Prostate gland (tissue), 2 donors: ENCODE results near the gene ZNF200. TPM values are rescaled to one million over a fixed set of nuclear protein-coding genes. Genes with fewer than 3 reads are reported as not detected.

Experiments used
- DNase-seq: peaks from one replicate; pipeline ENCODE4 v3.0.0-alpha.2; 2019; ENCODE audit warnings: low spot score
- H3K27ac ChIP-seq, 2 donors: fragments of 200-600 bp; sonication (generic); 2 replicates each; pipeline ENCODE4 v1.5.1; 2017 to 2019
- H3K27me3 ChIP-seq: fragments of 200-600 bp; sonication (generic); replicated peaks from 2 replicates; pipeline ENCODE4 v1.5.1; 2019; ENCODE audit not compliant: insufficient read depth
- H3K36me3 ChIP-seq, 2 donors: fragments of 200-600 bp; sonication (generic); 1 replicate in 1 of 2; 2 replicates in 1 of 2; pipeline versions ENCODE4 v1.5.1 to v1.8.1; 2017 to 2019
- H3K4me1 ChIP-seq: fragments of 200-600 bp; sonication (generic); replicated peaks from 2 replicates; pipeline ENCODE4 v1.5.1; 2019
- H3K4me3 ChIP-seq, 2 donors: fragments of 200-600 bp; sonication (generic); 2 replicates each; pipeline ENCODE4 v1.5.1; 2017 to 2019
- H3K9me3 ChIP-seq: fragments of 200-600 bp; sonication (generic); 2 replicates; pipeline ENCODE4 v1.5.1; 2017
- POLR2A ChIP-seq: fragments of 450-650 bp; IDR thresholded peaks from one replicate; pipeline ENCODE4 v1.6.1; 2016; ENCODE audit warnings: antibody characterized with exemption, mild to moderate bottlenecking
- POLR2AphosphoS5 ChIP-seq: sonication (generic); formaldehyde crosslinking; IDR thresholded peaks from one replicate; pipeline ENCODE4 v1.6.1; 2017; ENCODE audit warnings: antibody characterized with exemption
- WGBS: methylation state at CpG from one replicate; pipeline ENCODE4 v1.1.5; 2018; 5-methylcytosine and 5-hydroxymethylcytosine counted together
- intact Hi-C: fragments of 100-400 bp; cut with DNase I; formaldehyde crosslinking; loops from one replicate; pipeline ENCODE4 v1.14.2; 2022
- total RNA-seq, 2 donors: library from RNA; depleted of rRNA; stranded (reverse); fragments of >200 nt; gene quantifications; one replicate each; pipeline ENCODE4 v1.1.0, GENCODE V29; 2016
- TF ChIP-seq, protein P1 (sequence below), 4 experiments: fragments of 200-600 bp in 2 of 4; fragments of 450-650 bp in 2 of 4; sonication (generic) in 2 of 4; IDR thresholded peaks; 1 replicate in 3 of 4; 2 replicates in 1 of 4; pipeline ENCODE4 v1.5.1; 2016 to 2019; ENCODE audit warnings: antibody characterized with exemption in 4 of 4, mild to moderate bottlenecking in 2 of 4, moderate library complexity in 2 of 4

The ZNF200 gene
- total RNA-seq, 2 donors from 2014 or later: 8.2 to 18.6 TPM

- Histone ChIP-seq H3K9me3 (no peaks in the 10 kb centered on the region), H3K36me3 (no peaks in the 10 kb centered on the region), H3K4me3 (no peak overlapping the region), H3K27ac (no peak overlapping the region), H3K4me1 (no peaks in the 10 kb centered on the region), H3K27me3 (no peaks in the 10 kb centered on the region)
- TF ChIP-seq POLR2AphosphoS5: no peak
- no peak for TF ChIP-seq POLR2A
- TF ChIP-seq, protein P1, sequence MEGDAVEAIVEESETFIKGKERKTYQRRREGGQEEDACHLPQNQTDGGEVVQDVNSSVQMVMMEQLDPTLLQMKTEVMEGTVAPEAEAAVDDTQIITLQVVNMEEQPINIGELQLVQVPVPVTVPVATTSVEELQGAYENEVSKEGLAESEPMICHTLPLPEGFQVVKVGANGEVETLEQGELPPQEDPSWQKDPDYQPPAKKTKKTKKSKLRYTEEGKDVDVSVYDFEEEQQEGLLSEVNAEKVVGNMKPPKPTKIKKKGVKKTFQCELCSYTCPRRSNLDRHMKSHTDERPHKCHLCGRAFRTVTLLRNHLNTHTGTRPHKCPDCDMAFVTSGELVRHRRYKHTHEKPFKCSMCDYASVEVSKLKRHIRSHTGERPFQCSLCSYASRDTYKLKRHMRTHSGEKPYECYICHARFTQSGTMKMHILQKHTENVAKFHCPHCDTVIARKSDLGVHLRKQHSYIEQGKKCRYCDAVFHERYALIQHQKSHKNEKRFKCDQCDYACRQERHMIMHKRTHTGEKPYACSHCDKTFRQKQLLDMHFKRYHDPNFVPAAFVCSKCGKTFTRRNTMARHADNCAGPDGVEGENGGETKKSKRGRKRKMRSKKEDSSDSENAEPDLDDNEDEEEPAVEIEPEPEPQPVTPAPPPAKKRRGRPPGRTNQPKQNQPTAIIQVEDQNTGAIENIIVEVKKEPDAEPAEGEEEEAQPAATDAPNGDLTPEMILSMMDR (IDR thresholded peaks at IDR 0.05): no peak
- DNase-seq: no peak
- intact Hi-C loops: loop anchor here (10.0 kb wide), 1 partner anchor 105 kb away; no protein-coding TSS in a partner anchor
- 85% methylated on average over 8 of the region's 8 CpGs for WGBS
Measured at GRCh38 chr16:3259836-3260235, 24.9 kb upstream of the ZNF200 start.

DNA sequence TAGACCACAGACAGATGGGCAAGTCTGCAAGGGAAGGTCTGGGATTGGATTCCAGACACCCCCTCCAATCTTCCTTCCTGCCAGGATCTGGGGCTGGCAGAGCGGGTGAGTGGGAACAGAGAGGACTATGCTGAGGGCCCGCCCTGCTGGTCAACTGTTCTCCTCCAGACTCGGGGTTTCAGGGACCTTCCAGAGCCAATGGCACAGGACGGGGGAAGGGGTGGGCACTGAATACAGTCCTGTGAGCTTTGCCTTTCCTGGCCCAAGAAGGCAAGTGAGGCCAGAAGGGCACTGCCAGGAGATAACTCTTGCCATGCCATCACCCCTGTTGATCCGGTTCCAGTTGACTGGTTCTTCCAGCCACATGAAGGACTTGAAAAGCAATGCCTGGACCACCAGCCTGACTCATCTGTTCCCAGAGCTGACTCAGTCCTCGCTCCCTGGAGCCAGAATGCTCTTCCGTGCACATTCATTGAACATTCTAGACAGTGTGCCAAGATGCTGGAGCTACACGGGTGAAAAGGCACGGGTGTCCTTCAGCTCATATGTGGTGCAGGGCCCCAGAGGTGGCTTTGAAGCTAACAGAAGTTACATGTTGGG lies 22.0 kb upstream of the ZNF200 start:
- Histone ChIP-seq H3K9me3 (no peaks in the 10 kb centered on the region), H3K36me3 (no peaks in the 10 kb centered on the region), H3K4me1 (no peaks in the 10 kb centered on the region), H3K4me3 (no peak overlapping the region), H3K27ac (no peak overlapping the region), H3K27me3 (no peaks in the 10 kb centered on the region)
- WGBS: 74% methylated on average over 9 of the region's 9 CpGs
- DNase-seq: no peak
- TF ChIP-seq, protein P1 (IDR thresholded peaks at IDR 0.05): no peak
- TF ChIP-seq POLR2A: no peak
- TF ChIP-seq POLR2AphosphoS5: no peak
- intact Hi-C loops: no loop called here

DNA sequence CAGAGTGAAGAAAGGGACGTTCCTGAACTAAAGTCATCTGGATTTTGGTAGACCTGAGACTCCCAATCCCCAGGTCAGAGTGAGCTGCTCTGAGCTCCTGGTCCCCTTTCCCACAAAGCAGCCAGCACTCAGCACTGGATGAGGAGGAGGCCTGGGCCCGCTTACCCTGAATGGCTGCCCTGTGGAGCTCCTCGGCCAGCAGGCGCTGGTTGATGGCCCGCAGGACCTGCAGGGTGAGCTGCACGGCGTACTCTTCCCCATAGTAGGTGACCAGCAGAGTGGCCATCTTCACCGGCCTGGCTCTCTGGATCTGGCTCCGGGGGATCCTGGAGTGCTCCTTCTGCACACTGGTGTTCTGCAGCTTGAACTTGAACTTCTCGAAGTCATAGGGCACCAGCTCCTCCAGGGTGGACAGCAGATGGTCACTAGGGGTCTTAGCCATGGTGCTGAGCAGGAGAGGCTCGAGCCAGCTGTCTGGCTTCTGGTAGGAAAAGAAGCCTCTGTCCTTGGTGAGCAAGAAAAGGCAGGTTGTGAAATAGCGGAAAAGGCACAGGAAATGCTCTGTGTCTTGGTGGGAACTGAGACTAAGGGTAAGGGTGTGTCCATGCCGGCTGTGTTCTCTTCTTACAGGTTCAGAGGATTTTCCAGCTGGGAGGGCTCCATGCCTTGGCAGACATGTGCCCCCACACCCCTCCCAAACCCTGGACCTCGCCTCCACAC lies 21.3 kb upstream of the ZNF200 start, which contains the start of gene MEFV:
MEFV (minus strand) TSS at position 488 of the 720 bp plus-strand sequence; CDS start at position 442, 46 bp downstream.
- H3K27me3 ChIP-seq: no peaks in the 10 kb centered on the region
- TF ChIP-seq, protein P1 (IDR thresholded peaks at IDR 0.05): no peak
- no peak for TF ChIP-seq POLR2AphosphoS5
- TF ChIP-seq POLR2A: no peak
- DNase-seq: no peak
- 80% methylated on average over 14 of the region's 14 CpGs for WGBS
- H3K4me1 ChIP-seq: no peaks in the 10 kb centered on the region
- no peak within 1 kb of the TSS for H3K4me3 ChIP-seq
- H3K9me3 ChIP-seq: no peaks in the 10 kb centered on the region
- H3K36me3 ChIP-seq: no peaks in the 10 kb centered on the region
- intact Hi-C loops: no loop called here
- H3K27ac ChIP-seq: no peak within 1 kb of the TSS

- Histone ChIP-seq H3K9me3 (no peaks in the 10 kb centered on the region), H3K4me1 (no peaks in the 10 kb centered on the region), H3K36me3 (no peaks in the 10 kb centered on the region), H3K4me3 (no peak overlapping the region), H3K27ac (no peak overlapping the region), H3K27me3 (no peaks in the 10 kb centered on the region)
- intact Hi-C loops: no loop called here
- 45% methylated on average over 22 of the region's 35 CpGs for WGBS
- DNase-seq: no peak
- TF ChIP-seq POLR2AphosphoS5 (no peak), POLR2A (no peak)
- TF ChIP-seq, protein P1 (IDR thresholded peaks at IDR 0.05): no peak
Measured at GRCh38 chr16:3254309-3254708, 19.4 kb upstream of the ZNF200 start.

DNA sequence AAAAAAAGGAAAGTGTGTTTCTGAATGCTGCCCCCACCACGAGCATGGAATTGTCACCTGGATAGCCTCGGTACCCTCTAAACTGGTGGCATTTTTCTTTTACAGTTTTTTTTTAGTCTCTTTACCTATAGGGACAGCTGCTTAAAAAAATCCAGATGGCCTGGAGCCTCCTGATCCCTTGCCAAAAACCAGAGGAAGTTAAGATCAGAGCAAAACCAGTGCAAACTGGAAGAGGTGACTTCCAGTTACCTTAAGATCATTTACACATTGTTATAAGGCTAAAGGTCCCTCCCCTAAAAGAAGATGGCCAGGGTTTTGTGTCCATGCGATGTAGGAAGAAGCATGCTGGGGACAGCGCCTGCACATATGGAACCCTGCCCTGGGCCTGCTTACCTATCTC lies 18.0 kb upstream of the ZNF200 start:
- H3K4me1 ChIP-seq: no peaks in the 10 kb centered on the region
- no peak overlapping the region for H3K4me3 ChIP-seq
- no peak overlapping the region for H3K27ac ChIP-seq
- 78% methylated on average over 4 of the region's 4 CpGs for WGBS
- no peaks in the 10 kb centered on the region for H3K9me3 ChIP-seq
- intact Hi-C loops: no loop called here
- H3K36me3 ChIP-seq: no peaks in the 10 kb centered on the region
- TF ChIP-seq POLR2A (no peak), POLR2AphosphoS5 (no peak)
- TF ChIP-seq, protein P1 (IDR thresholded peaks at IDR 0.05): no peak
- no peaks in the 10 kb centered on the region for H3K27me3 ChIP-seq
- no peak for DNase-seq
